Measurements from ENCODE around the gene ARHGAP24. TPM values are rescaled to one million over a fixed set of nuclear protein-coding genes. Genes with fewer than 3 reads are reported as not detected.

ARHGAP24 gene
- total and polyA plus RNA-seq, 2 donors (not counting 3 experiments of a cell fraction or from before 2014, with no cell fraction given): 52.1 to 79.4 TPM

- dilution Hi-C loops (cut with MboI; ENCODE audit: extremely low pct_ligation_motif_present, low sequenced_read_pairs) (no loop called here), intact Hi-C loops (cut with micrococcal nuclease) (no loop called here)
- POLR2A ChIA-PET: no interaction called here
- H3K27ac ChIP-seq (ENCODE audit: insufficient read depth, low read depth, low read length): no peak overlapping the region
- CTCF ChIA-PET: no interaction called here
- BruUV-seq (replicated peaks): no TSS peak
- no peak for FAIRE-seq
- H2AFZ ChIP-seq (ENCODE audit: low read depth, low read length): no peak overlapping the region
- no peak overlapping the region for H3K9ac ChIP-seq (replicated peaks; ENCODE audit: extremely low read depth, insufficient read depth, low read length)
- no peaks in the 10 kb centered on the region for H3K9me3 ChIP-seq (replicated peaks; ENCODE audit: control insufficient read depth, insufficient read depth, low read length)
- H3K27me3 ChIP-seq (ENCODE audit: control insufficient read depth in 2 of 2, insufficient read depth in 2 of 2, low read length in 2 of 2): no peaks in the 10 kb centered on the region
- H4K20me1 ChIP-seq (replicated peaks; ENCODE audit: control insufficient read depth, extremely low read depth, insufficient read depth, low read length): no peaks in the 10 kb centered on the region
- TF ChIP-seq POLR2AphosphoS5 (IDR thresholded peaks at IDR 0.05; ENCODE audit: insufficient read depth, low read depth, low read length) (no peak), MYC (IDR thresholded peaks at IDR 0.05; ENCODE audit: low read depth, low read length) (no peak), JUN (IDR thresholded peaks at IDR 0.05; ENCODE audit: borderline replicate concordance, insufficient read depth, insufficient read length, low read depth) (no peak), FOS (IDR thresholded peaks at IDR 0.05; ENCODE audit: borderline replicate concordance, insufficient read depth, low read length) (no peak), CTCF (IDR thresholded peaks at IDR 0.05; ENCODE audit: extremely low read depth in 1 of 2, insufficient read depth in 1 of 2, low read depth in 1 of 2, low read length in 2 of 2) (no peak), GATA2 (IDR thresholded peaks at IDR 0.05; ENCODE audit: insufficient read depth, insufficient read length, low read depth, low read length) (no peak)
- H3K36me3 ChIP-seq (ENCODE audit: control insufficient read depth in 2 of 2, extremely low read depth in 1 of 2, insufficient read depth in 2 of 2, low read length in 2 of 2): no peaks in the 10 kb centered on the region
- no peaks in the 10 kb centered on the region for H3K79me2 ChIP-seq (ENCODE audit: control insufficient read depth, insufficient read depth, low read length)
- no peak overlapping the region for H3K4me3 ChIP-seq (replicated peaks in 1 of 3; ENCODE audit: insufficient read depth in 1 of 3, low read depth in 1 of 3, low read length in 3 of 3)
- H3K9me1 ChIP-seq (replicated peaks; ENCODE audit: control insufficient read depth, extremely low read depth, insufficient read depth, low read length): no peaks in the 10 kb centered on the region
- H3K4me1 ChIP-seq (ENCODE audit: control insufficient read depth, extremely low read depth, insufficient read depth, low read length): no peaks in the 10 kb centered on the region
- H3K4me2 ChIP-seq (ENCODE audit: insufficient read depth, low read length): no peak overlapping the region
- no peak for DNase-seq (ENCODE audit: low read depth, low spot score)
Observed at GRCh38 chr4:85427123-85427522, 47.8 kb upstream of the ARHGAP24 start.

DNA sequence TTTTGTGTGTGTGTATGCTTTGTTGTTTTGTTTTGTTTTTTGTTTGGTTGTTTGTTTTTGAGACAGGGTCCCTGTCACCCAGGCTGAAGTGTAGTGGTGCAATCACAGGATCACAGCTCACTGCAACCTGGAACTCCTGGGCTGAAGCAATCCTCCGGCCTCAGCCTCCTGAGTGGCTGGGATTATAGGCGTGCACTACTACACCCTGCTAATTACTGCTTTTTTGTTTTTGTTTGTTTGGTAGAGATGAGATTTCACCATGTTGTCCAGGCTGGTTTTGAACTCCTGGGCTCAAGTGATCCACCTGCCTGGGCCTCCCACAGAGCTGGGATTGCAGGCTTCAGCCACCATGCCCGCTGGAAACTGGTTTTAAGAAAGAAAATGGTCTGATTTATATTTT, 44.7 kb upstream of the ARHGAP24 start:
- H3K9ac ChIP-seq (replicated peaks; ENCODE audit: extremely low read depth, insufficient read depth, low read length): no peak overlapping the region
- H3K36me3 ChIP-seq (ENCODE audit: control insufficient read depth in 2 of 2, extremely low read depth in 1 of 2, insufficient read depth in 2 of 2, low read length in 2 of 2): no peaks in the 10 kb centered on the region
- TF ChIP-seq GATA2 (IDR thresholded peaks at IDR 0.05; ENCODE audit: insufficient read depth, insufficient read length, low read depth, low read length) (no peak), MYC (IDR thresholded peaks at IDR 0.05; ENCODE audit: low read depth, low read length) (no peak), EZH2 (IDR thresholded peaks at IDR 0.05; ENCODE audit: borderline replicate concordance, low read depth, low read length, severe bottlenecking) (no peak), JUN (IDR thresholded peaks at IDR 0.05; ENCODE audit: borderline replicate concordance, insufficient read depth, insufficient read length, low read depth) (no peak), FOS (IDR thresholded peaks at IDR 0.05; ENCODE audit: borderline replicate concordance, insufficient read depth, low read length) (no peak), CTCF (IDR thresholded peaks at IDR 0.05; ENCODE audit: extremely low read depth in 1 of 2, insufficient read depth in 1 of 2, low read depth in 1 of 2, low read length in 2 of 2) (no peak), POLR2AphosphoS5 (IDR thresholded peaks at IDR 0.05; ENCODE audit: insufficient read depth, low read depth, low read length) (no peak), POLR2A (IDR thresholded peaks at IDR 0.05; ENCODE audit: low read depth, low read length) (no peak)
- TF ChIP-seq, protein P1, sequence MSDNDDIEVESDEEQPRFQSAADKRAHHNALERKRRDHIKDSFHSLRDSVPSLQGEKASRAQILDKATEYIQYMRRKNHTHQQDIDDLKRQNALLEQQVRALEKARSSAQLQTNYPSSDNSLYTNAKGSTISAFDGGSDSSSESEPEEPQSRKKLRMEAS (IDR thresholded peaks at IDR 0.05; ENCODE audit: insufficient read depth, insufficient read length): no peak
- dilution Hi-C loops (cut with MboI; ENCODE audit: extremely low pct_ligation_motif_present, low sequenced_read_pairs) (no loop called here), intact Hi-C loops (cut with micrococcal nuclease) (no loop called here)
- POLR2A ChIA-PET: no interaction called here
- DNase-seq (ENCODE audit: low read depth, low spot score) (no peak), FAIRE-seq (no peak)
- no peak overlapping the region for H2AFZ ChIP-seq (ENCODE audit: low read depth, low read length)
- no TSS peak for BruUV-seq (replicated peaks)
- no peak overlapping the region for H3K27ac ChIP-seq (ENCODE audit: insufficient read depth, low read depth, low read length)
- no peaks in the 10 kb centered on the region for H4K20me1 ChIP-seq (replicated peaks; ENCODE audit: control insufficient read depth, extremely low read depth, insufficient read depth, low read length)
- H3K4me2 ChIP-seq (ENCODE audit: insufficient read depth, low read length): no peak overlapping the region
- H3K4me3 ChIP-seq (replicated peaks in 1 of 3; ENCODE audit: insufficient read depth in 1 of 3, low read depth in 1 of 3, low read length in 3 of 3): no peak overlapping the region
- no peaks in the 10 kb centered on the region for H3K9me1 ChIP-seq (replicated peaks; ENCODE audit: control insufficient read depth, extremely low read depth, insufficient read depth, low read length)
- peaks cover 2 to 3% of the 10 kb centered on the region in 2 experiments for H3K27me3 ChIP-seq (ENCODE audit: control insufficient read depth in 2 of 2, insufficient read depth in 2 of 2, low read length in 2 of 2)
- H3K4me1 ChIP-seq (ENCODE audit: control insufficient read depth, extremely low read depth, insufficient read depth, low read length): no peaks in the 10 kb centered on the region
- no peaks in the 10 kb centered on the region for H3K79me2 ChIP-seq (ENCODE audit: control insufficient read depth, insufficient read depth, low read length)
- no peaks in the 10 kb centered on the region for H3K9me3 ChIP-seq (replicated peaks; ENCODE audit: control insufficient read depth, insufficient read depth, low read length)
- CTCF ChIA-PET: interaction anchor here (0.8 kb wide), 1 partner anchor 87 kb away, joined by 3 read pairs; no protein-coding TSS in a partner anchor

Measured in endothelial cell of umbilical vein (primary cell).